Left forelimb (tissue), 1 donor: ENCODE data around the gene PBX4.

Source experiments
- DNase-seq: peaks from one replicate; pipeline ENCODE4 v3.0.0-alpha.2; 2018; ENCODE audit warnings: low spot score

PBX4 gene

GRCh38 chr19:19526581-19527370 is 91.7 kb downstream of the PBX4 start:
- DNase-seq = no peak

GRCh38 chr19:19525611-19526380 is 92.7 kb downstream of the PBX4 start:
- no peak for DNase-seq

DNA sequence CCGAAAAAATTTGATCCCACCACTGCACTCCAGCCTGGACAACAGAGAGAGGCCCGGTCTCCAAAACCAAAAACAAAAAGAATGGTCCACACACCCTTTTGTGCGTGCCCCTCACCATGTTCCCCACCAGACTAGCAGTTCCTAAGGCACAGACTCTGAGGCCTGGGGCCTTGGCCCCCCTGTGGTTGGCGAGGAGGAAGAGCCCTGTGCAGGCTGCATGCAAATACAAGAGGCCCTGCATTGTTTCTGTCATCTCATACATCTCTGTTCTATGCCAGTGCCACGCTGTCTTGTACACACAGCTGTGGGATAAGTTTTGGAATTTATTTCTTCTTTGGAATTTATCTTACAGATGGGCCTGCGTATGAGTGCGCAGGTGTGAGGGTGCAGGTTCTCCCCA is 94.4 kb downstream of the PBX4 start:
- no peak for DNase-seq

- no peak for DNase-seq
Measured at GRCh38 chr19:19523177-19523576, 95.3 kb downstream of the PBX4 start.

DNA sequence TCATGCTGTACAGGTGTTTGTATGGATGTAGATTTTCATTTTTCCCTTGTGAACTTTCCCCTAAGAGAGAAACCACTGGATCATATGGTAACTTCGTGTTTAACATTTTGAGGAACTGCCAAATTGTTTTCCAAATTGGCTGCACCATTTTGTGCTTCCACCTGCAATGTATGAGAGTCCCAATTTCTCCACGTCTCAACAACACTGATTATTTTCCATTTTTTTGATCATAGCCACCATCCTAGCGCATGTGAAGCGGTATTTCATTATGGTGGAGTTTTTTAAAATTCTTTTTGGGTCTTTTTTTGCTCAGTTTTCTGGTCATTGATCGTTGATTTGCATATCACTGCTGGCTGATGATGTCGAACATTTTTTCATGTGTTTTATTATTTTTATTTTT is 97.5 kb downstream of the PBX4 start:
- no peak for DNase-seq

DNA sequence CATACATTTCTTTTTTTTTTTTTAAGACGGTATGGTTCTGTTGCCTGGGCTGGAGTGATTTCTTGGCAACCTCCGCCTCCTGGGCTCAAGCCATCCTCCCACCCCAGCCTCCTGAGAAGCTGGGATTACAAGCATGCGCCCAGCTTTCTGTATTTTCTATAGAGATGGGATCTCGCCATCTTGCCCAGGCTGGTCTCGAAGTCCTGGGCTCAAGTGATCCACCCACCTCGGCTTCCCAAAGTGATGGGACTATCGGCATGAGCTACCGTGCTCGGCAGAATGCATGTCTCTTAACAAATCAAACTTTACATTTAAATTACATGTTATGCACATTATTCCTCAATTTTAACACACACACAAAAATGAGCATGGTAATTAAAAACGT is 101.3 kb downstream of the PBX4 start:
- DNase-seq = no peak

DNA sequence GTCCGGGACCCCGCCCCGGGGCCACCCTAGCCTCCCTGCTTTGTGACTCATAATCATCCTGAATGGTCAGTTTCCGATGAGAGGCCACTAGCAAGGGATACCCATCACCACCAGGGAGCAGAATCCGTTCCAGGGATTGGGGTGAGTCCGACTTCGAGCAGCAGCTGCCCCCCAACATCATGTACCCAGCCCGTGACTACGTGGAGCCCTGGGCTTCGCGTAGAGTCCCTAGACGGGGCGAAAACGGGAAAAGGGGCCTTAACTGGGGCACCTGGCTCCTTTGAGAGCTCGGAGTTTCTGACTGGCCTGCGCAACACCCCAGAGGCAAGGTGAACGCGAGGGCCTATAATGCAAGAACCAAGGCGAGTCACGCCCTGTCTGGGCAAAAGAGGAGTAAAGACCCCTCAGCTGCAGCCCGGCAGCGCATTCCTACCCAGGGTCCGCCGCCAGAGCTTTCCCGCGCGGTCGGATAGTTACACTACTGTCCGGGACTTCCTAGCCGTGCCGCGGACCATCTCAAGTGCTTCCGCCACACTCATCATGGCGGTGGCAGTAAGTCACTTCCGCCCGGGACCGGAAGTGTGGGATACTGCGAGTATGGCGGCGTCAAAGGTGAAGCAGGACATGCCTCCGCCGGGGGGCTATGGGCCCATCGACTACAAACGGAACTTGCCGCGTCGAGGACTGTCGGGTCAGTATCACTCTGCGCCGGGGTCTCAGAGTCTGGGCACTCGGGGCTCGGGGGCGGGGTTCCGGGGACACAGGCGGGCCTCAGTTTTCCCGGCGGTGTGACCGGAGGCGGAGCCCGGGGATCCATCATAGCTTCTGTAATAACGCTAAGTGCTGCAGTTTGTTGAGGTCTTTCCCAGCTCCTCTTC is 102.6 kb downstream of the PBX4 start, which contains the start of gene NDUFA13:
Gene NDUFA13, plus strand, starts transcription at position 584 of the 878 bp plus-strand sequence. Its CDS starts 14 bp downstream, at position 598.
- DNase-seq = peak; percentile 99

DNA sequence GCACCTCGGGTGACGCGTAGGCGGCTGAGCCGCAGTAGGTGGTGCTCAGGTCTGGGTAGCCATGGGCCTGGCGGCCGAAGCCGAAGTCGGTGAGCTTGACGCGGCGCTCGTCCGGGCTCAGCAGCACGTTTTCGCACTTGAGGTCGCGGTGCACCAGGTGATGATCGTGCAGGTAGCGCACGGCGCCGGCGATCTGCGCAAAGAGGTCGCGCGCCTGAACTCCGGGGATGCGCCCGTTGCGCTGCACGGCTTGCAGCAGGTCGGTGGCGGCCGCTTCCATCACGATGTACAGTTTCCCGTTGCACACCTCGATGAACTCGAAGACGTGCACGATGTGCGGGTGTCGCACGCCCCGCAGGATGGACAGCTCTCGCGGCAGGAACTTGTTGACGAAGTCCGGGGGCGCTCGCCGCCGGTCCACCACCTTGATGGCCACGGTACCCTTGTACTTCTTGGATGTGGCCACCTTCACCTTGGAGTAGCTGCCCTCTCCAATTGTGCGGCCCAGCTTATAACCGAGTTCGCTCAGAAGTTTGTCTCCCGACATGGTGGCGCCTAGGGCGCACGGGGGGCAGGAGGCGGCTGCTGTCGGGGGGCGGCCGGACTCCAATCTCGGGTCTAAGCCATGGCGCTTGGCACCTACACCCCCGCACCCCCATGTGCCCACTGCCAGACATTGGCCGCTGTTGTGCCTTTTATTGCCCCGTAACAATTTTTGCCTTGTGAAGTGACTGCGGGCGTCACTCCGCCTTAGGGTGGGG is 103.4 kb downstream of the PBX4 start, which contains the start of gene TSSK6:
Gene TSSK6, minus strand, starts transcription at position 668 of the 761 bp plus-strand sequence. Its CDS starts 121 bp downstream, at position 547.
- no peak for DNase-seq

DNA sequence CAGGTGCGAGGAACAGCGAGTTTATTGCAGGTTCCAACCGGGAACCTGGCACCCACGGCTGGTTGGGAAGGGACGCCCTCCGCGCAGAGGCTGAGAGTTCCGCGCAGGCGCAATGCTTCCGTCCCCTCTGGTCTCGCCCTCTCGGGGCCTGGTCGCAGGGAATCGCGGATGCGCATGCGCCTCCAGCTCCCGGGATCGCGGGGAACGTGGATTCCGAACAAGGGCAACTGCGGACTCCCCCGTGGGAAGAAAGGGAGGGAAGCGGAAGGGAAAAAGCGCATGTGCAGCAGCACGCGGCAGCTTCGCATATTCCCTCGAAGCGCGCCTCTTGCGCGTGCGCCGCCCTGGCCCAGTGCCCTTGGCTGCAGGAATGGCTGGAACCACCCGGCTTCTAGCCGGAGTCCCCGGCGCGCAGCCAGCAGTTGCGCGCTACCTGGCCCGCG is 104.3 kb downstream of the PBX4 start:
- no peak for DNase-seq

DNA sequence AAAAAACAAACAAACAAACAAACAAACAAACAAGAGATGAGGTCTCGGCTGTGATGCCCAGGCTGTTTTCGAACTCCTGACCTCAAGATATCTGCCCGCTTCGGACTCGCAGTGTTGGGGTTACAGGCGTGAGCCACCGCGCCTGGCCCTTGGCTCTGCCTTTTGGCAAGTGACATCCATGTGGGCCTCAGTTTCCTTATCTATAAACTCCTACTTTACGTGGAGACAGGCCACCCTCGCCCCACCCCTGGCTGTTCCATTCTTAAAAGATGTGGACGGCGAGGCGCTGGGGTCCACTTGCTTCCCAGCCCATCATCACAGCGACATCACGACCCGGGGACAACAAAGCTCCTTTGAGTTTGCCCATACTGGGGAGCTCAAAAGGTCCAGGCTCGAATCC is 104.8 kb downstream of the PBX4 start:
- no peak for DNase-seq
